Kidney (tissue), 14 donors: Measurements from ENCODE around the gene MAN2A1. TPM values are rescaled to one million over a fixed set of nuclear protein-coding genes. Genes with fewer than 3 reads are reported as not detected.

Source experiments
- DNase-seq, 5 donors: peaks; one replicate each; pipeline ENCODE4 v3.0.0-alpha.2; 2013 to 2020
- FAIRE-seq: peaks from 2 replicates; lab custom pipeline; 2012; peaks lifted over from hg19 to GRCh38; lab: Jason Lieb, UNC
- H3K27ac ChIP-seq, 2 donors: one replicate each; pipeline ENCODE4 v1.7.0; 2013; ENCODE audit warnings: low read depth in 2 of 2, low read length in 2 of 2, inconsistent platforms in 1 of 2
- H3K27me3 ChIP-seq: one replicate; pipeline ENCODE4 v1.7.1; 2013; ENCODE audit warnings: low read length, inconsistent platforms; ENCODE audit not compliant: control insufficient read depth, insufficient read depth
- H3K36me3 ChIP-seq, 3 donors: one replicate each; pipeline versions ENCODE4 v1.7.0 to v1.7.1; 2013; ENCODE audit warnings: low read length in 3 of 3, control low read depth in 1 of 3, inconsistent platforms in 1 of 3; ENCODE audit not compliant: insufficient read depth in 3 of 3, control insufficient read depth in 2 of 3
- H3K4me1 ChIP-seq, 3 donors: one replicate each; pipeline versions ENCODE4 v1.7.0 to v1.7.1; 2013; ENCODE audit warnings: low read length in 3 of 3, inconsistent platforms in 1 of 3, low read depth in 1 of 3; ENCODE audit not compliant: control insufficient read depth in 2 of 3, insufficient read depth in 2 of 3
- H3K4me3 ChIP-seq, 3 donors: one replicate each; pipeline versions ENCODE4 v1.7.0 to v1.8.1; 2013; ENCODE audit warnings: low read length in 3 of 3, control low read depth in 1 of 3, inconsistent platforms in 1 of 3
- H3K9ac ChIP-seq, 3 donors: one replicate each; pipeline versions ENCODE4 v1.7.0 to v1.7.1; 2013; ENCODE audit warnings: low read length in 3 of 3, control low read depth in 1 of 3, inconsistent platforms in 1 of 3
- H3K9me3 ChIP-seq, 3 donors: one replicate each; pipeline versions ENCODE4 v1.7.0 to v1.7.1; 2013; ENCODE audit warnings: low read length in 3 of 3, control low read depth in 1 of 3, inconsistent platforms in 1 of 3; ENCODE audit not compliant: control insufficient read depth in 2 of 3, insufficient read depth in 1 of 3
- CTCF ChIP-seq: IDR thresholded peaks from 3 replicates; pipeline ENCODE4 v1.5.1; 2012; ENCODE audit warnings: mild to moderate bottlenecking, moderate library complexity, borderline replicate concordance; ENCODE audit not compliant: insufficient read depth; ENCODE audit errors: extremely low read depth
- intact Hi-C: fragments of 100-400 bp; cut with DNase I; formaldehyde crosslinking; loops from one replicate; pipeline ENCODE4 v1.11.1; 2022
- polyA plus RNA-seq: library from polyadenylated mRNA; stranded (reverse); fragments of 350-450 nt; fragmentation: Illumina TruSeq; extraction: RNeasy Lipid Tissue Mini Kit (QIAGEN cat#74804); gene quantifications from one replicate; pipeline ENCODE4 v1.2.3, GENCODE V29; 2014; ENCODE audit warnings: low read depth, low replicate concordance; ENCODE audit not compliant: insufficient read depth
- total RNA-seq: library from RNA; stranded (reverse); fragmentation: NEBNext Ultra II Directional; extraction: Animal tissue kit (Norgen Biotek cat#: 25700); gene quantifications from one replicate; pipeline ENCODE4 v1.2.1, GENCODE V29; 2021
- donor health status: control.
- donor health status: control.
- donor health status: control.
- donor health status: control.
- donor health status: control.
- donor health status: DM: yes; HTN: yes; CAD: no.
- donor health status: Normal renal cell carcinoma (clear cell type).

MAN2A1 gene
- total and polyA plus RNA-seq, 2 donors from 2014 or later: 12.7 to 69.9 TPM

GRCh38 chr5:109671136-109671535 is 18.6 kb upstream of the MAN2A1 start:
- FAIRE-seq: no peak
- intact Hi-C loops: no loop called here

GRCh38 chr5:109674596-109674995 is 15.1 kb upstream of the MAN2A1 start:
- intact Hi-C loops: no loop called here
- DNase-seq (no peak), FAIRE-seq (no peak)
- Histone ChIP-seq H3K27me3 (no peaks in the 10 kb centered on the region), H3K4me3 (no peak overlapping the region), H3K4me1 (no peaks in the 10 kb centered on the region), H3K27ac (no peak overlapping the region), H3K36me3 (no peaks in the 10 kb centered on the region), H3K9ac (no peak overlapping the region), H3K9me3 (no peaks in the 10 kb centered on the region)
- no peak for TF ChIP-seq CTCF

More at GRCh38 chr5:109671136-109671535, 18.6 kb upstream of the MAN2A1 start:
- Histone ChIP-seq H3K9ac (no peak overlapping the region), H3K27me3 (no peaks in the 10 kb centered on the region), H3K4me1 (no peaks in the 10 kb centered on the region), H3K36me3 (no peaks in the 10 kb centered on the region), H3K9me3 (no peaks in the 10 kb centered on the region), H3K4me3 (no peak overlapping the region), H3K27ac (no peak overlapping the region)
- no peak for TF ChIP-seq CTCF
- no peak for DNase-seq

GRCh38 chr5:109676920-109677319 is 12.8 kb upstream of the MAN2A1 start:
- H3K9me3 ChIP-seq: no peaks in the 10 kb centered on the region
- H3K36me3 ChIP-seq: no peaks in the 10 kb centered on the region
- TF ChIP-seq CTCF: no peak
- H3K4me1 ChIP-seq: no peaks in the 10 kb centered on the region
- no peak for DNase-seq
- no peak overlapping the region for H3K27ac ChIP-seq
- H3K4me3 ChIP-seq: no peak overlapping the region
- intact Hi-C loops: no loop called here
- H3K9ac ChIP-seq: no peak overlapping the region
- FAIRE-seq: no peak
- no peaks in the 10 kb centered on the region for H3K27me3 ChIP-seq

GRCh38 chr5:109678447-109678846 is 11.3 kb upstream of the MAN2A1 start:
- no peaks in the 10 kb centered on the region for H3K36me3 ChIP-seq
- intact Hi-C loops: no loop called here
- H3K9me3 ChIP-seq: no peaks in the 10 kb centered on the region
- H3K27me3 ChIP-seq: no peaks in the 10 kb centered on the region
- no peak overlapping the region for H3K9ac ChIP-seq
- no peak overlapping the region for H3K4me3 ChIP-seq
- TF ChIP-seq CTCF: no peak
- no peak overlapping the region for H3K27ac ChIP-seq
- no peak for FAIRE-seq
- no peaks in the 10 kb centered on the region for H3K4me1 ChIP-seq
- DNase-seq: no peak
